H1 (cell line): Measurements from ENCODE around the gene ZBTB20. TPM values are rescaled to one million over a fixed set of nuclear protein-coding genes. Genes with fewer than 3 reads are reported as not detected.

Experiments
- CTCF ChIA-PET: fragments of 300-600 bp; sonication (Branson Sonifier 250); formaldehyde crosslinking; loops from one replicate; lab custom pipeline; 2021; ENCODE audit not compliant: partially characterized antibody; lab: Charles Lee
- POLR2A ChIA-PET: fragments of 300-600 bp; sonication (Branson Sonifier 250); formaldehyde crosslinking; loops from one replicate; lab custom pipeline; 2021; ENCODE audit warnings: inconsistent platforms; ENCODE audit not compliant: partially characterized antibody; lab: Charles Lee
- DNase-seq, 2 experiments: peaks; one replicate each; pipeline versions ENCODE4 v3.0.0 to v3.0.0-alpha.2; 2010 to 2022; ENCODE audit warnings: low spot score in 2 of 2, low read depth in 1 of 2, mixed read lengths in 1 of 2
- FAIRE-seq: peaks from 2 replicates; lab custom pipeline; 2011; peaks lifted over from hg19 to GRCh38; lab: Jason Lieb, UNC
- H2AFZ ChIP-seq: 2 replicates; pipeline ENCODE4 v1.8.1; 2012; ENCODE audit warnings: low read length, inconsistent platforms
- H2AK5ac ChIP-seq: 2 replicates; pipeline ENCODE4 v1.6.1; 2013; ENCODE audit warnings: low read depth, low read length
- H2BK120ac ChIP-seq: replicated peaks from 2 replicates; pipeline ENCODE3; 2013; ENCODE audit warnings: low read depth, low read length, inconsistent platforms
- H2BK12ac ChIP-seq: 2 replicates; pipeline ENCODE4 v1.6.1; 2013; ENCODE audit warnings: low read depth, low read length
- H2BK15ac ChIP-seq: 2 replicates; pipeline ENCODE4 v1.6.1; 2013; ENCODE audit warnings: low read length
- H2BK20ac ChIP-seq: 2 replicates; pipeline ENCODE4 v1.6.1; 2013; ENCODE audit warnings: low read length
- H2BK5ac ChIP-seq: 2 replicates; pipeline ENCODE4 v1.6.1; 2013; ENCODE audit warnings: low read depth, low read length
- H3K14ac ChIP-seq: 2 replicates; pipeline ENCODE4 v1.6.1; 2013; ENCODE audit warnings: inconsistent platforms; ENCODE audit not compliant: insufficient read length
- H3K18ac ChIP-seq: 2 replicates; pipeline ENCODE4 v1.6.1; 2013; ENCODE audit warnings: low read length; ENCODE audit errors: extremely low read depth
- H3K23ac ChIP-seq: 2 replicates; pipeline ENCODE4 v1.6.1; 2013; ENCODE audit warnings: inconsistent platforms; ENCODE audit not compliant: insufficient read length
- H3K23me2 ChIP-seq: 2 replicates; pipeline ENCODE4 v1.6.1; 2013; ENCODE audit warnings: low read depth, low read length
- H3K27ac ChIP-seq: 2 replicates; pipeline ENCODE4 v1.6.1; 2011; ENCODE audit warnings: low read depth, low read length, inconsistent platforms
- H3K27me3 ChIP-seq, 4 experiments: replicated peaks in 1 of 4; 1 replicate in 1 of 4; 2 replicates in 3 of 4; pipeline versions ENCODE4 v1.6.1 to v1.8.1; 2011 to 2013; ENCODE audit warnings: low read length in 3 of 4, mild to moderate bottlenecking in 3 of 4, inconsistent platforms in 2 of 4, mixed read lengths in 2 of 4, moderate library complexity in 1 of 4; ENCODE audit not compliant: control insufficient read depth in 3 of 4, insufficient read depth in 3 of 4; ENCODE audit errors: extremely low read depth in 1 of 4
- H3K36me3 ChIP-seq, 4 experiments: 2 replicates each; pipeline versions ENCODE4 v1.6.1 to v1.8.1; 2011 to 2013; ENCODE audit warnings: mild to moderate bottlenecking in 4 of 4, low read length in 3 of 4, moderate library complexity in 2 of 4, control low read depth in 1 of 4, inconsistent platforms in 1 of 4; ENCODE audit not compliant: insufficient read depth in 4 of 4, control insufficient read depth in 2 of 4
- H3K4ac ChIP-seq: replicated peaks from 2 replicates; pipeline ENCODE3; 2013; ENCODE audit warnings: low read length, low read depth, mixed read lengths, inconsistent platforms; ENCODE audit not compliant: insufficient read length
- H3K4me1 ChIP-seq, 4 experiments: replicated peaks in 1 of 4; 1 replicate in 1 of 4; 2 replicates in 3 of 4; pipeline versions ENCODE4 v1.6.1 to v1.8.1; 2011 to 2013; ENCODE audit warnings: low read length in 3 of 4, inconsistent platforms in 2 of 4, mixed read lengths in 1 of 4; ENCODE audit not compliant: insufficient read depth in 4 of 4, control insufficient read depth in 3 of 4
- H3K4me2 ChIP-seq, 2 experiments: 2 replicates each; pipeline versions ENCODE4 v1.6.1 to v1.8.1; 2011 to 2013; ENCODE audit warnings: low read depth in 2 of 2, low read length in 2 of 2, control low read depth in 1 of 2, inconsistent platforms in 1 of 2, mild to moderate bottlenecking in 1 of 2; ENCODE audit not compliant: insufficient read depth in 1 of 2
- H3K4me3 ChIP-seq, 4 experiments: fragments of 200-600, 300-600 bp in 1 of 4; sonication (generic), shearing (Covaris generic), sonication (Bioruptor Twin) in 1 of 4; 2 replicates each; pipeline versions ENCODE4 v1.5.1 to v1.8.1; 2011 to 2016; ENCODE audit warnings: low read length in 4 of 4, low read depth in 3 of 4, control low read depth in 2 of 4, inconsistent platforms in 2 of 4, mild to moderate bottlenecking in 2 of 4, mixed read lengths in 1 of 4, moderate library complexity in 1 of 4; ENCODE audit not compliant: insufficient read depth in 2 of 4; ENCODE audit errors: extremely low read depth in 1 of 4
- H3K56ac ChIP-seq: replicated peaks from 2 replicates; pipeline ENCODE3; 2013; ENCODE audit warnings: low read depth, mild to moderate bottlenecking, mixed read lengths, low read length, inconsistent platforms; ENCODE audit not compliant: insufficient read length
- H3K79me1 ChIP-seq: 2 replicates; pipeline ENCODE4 v1.6.1; 2013; ENCODE audit warnings: low read depth, low read length, control low read depth
- H3K79me2 ChIP-seq, 2 experiments: 2 replicates each; pipeline versions ENCODE4 v1.6.1 to v1.8.1; 2012 to 2013; ENCODE audit warnings: low read length in 2 of 2, mild to moderate bottlenecking in 2 of 2, inconsistent platforms in 1 of 2; ENCODE audit not compliant: insufficient read depth in 2 of 2, control insufficient read depth in 1 of 2
- H3K9ac ChIP-seq, 4 experiments: replicated peaks in 1 of 4; 1 replicate in 1 of 4; 2 replicates in 3 of 4; pipeline versions ENCODE4 v1.6.1 to v1.8.1; 2011 to 2013; ENCODE audit warnings: low read depth in 3 of 4, low read length in 3 of 4, control low read depth in 2 of 4, mild to moderate bottlenecking in 2 of 4, moderate library complexity in 2 of 4, inconsistent platforms in 1 of 4; ENCODE audit errors: extremely low read depth in 1 of 4
- H3K9me3 ChIP-seq, 2 experiments: 2 replicates each; pipeline versions ENCODE4 v1.6.1 to v1.8.1; 2012 to 2013; ENCODE audit warnings: mild to moderate bottlenecking in 2 of 2, moderate library complexity in 2 of 2, control low read depth in 1 of 2, inconsistent platforms in 1 of 2, low read depth in 1 of 2, low read length in 1 of 2, mixed read lengths in 1 of 2; ENCODE audit not compliant: insufficient read depth in 2 of 2
- H4K20me1 ChIP-seq, 2 experiments: replicated peaks in 1 of 2; 2 replicates each; pipeline versions ENCODE3 to v1.8.1; 2011 to 2013; ENCODE audit warnings: inconsistent platforms in 2 of 2, low read length in 2 of 2, mild to moderate bottlenecking in 1 of 2; ENCODE audit not compliant: insufficient read depth in 2 of 2, control insufficient read depth in 1 of 2
- H4K5ac ChIP-seq: 2 replicates; pipeline ENCODE4 v1.6.1; 2013; ENCODE audit warnings: low read length, low read depth, mixed read lengths, inconsistent platforms; ENCODE audit not compliant: insufficient read length
- H4K8ac ChIP-seq: 2 replicates; pipeline ENCODE4 v1.8.0; 2013; ENCODE audit warnings: mild to moderate bottlenecking, moderate library complexity, low read length, inconsistent platforms; ENCODE audit not compliant: insufficient read depth; ENCODE audit errors: extremely low read depth
- H4K91ac ChIP-seq: replicated peaks from 2 replicates; pipeline ENCODE3; 2013; ENCODE audit warnings: low read length, mixed read lengths, inconsistent platforms; ENCODE audit not compliant: insufficient read length
- CTCF ChIP-seq, 3 experiments: IDR thresholded peaks; 1 replicate in 2 of 3; 2 replicates in 1 of 3; pipeline versions ENCODE4 v1.5.1 to v1.6.1; 2011; ENCODE audit warnings: low read length in 3 of 3, mild to moderate bottlenecking in 3 of 3, inconsistent platforms in 2 of 3, low read depth in 1 of 3, moderate library complexity in 1 of 3; ENCODE audit not compliant: insufficient read depth in 1 of 3; ENCODE audit errors: control extremely low read depth in 1 of 3
- FOSL1 ChIP-seq: IDR thresholded peaks from 2 replicates; pipeline ENCODE4 v1.6.1; 2011; ENCODE audit warnings: mild to moderate bottlenecking, low read depth, low read length, moderate library complexity; ENCODE audit not compliant: insufficient read depth
- POLR2A ChIP-seq, 2 experiments: IDR thresholded peaks; 1 replicate in 1 of 2; 2 replicates in 1 of 2; pipeline ENCODE4 v1.6.1; 2011; ENCODE audit warnings: low read depth in 2 of 2, low read length in 2 of 2, mild to moderate bottlenecking in 2 of 2; ENCODE audit errors: control extremely low read depth in 1 of 2
- TAF1 ChIP-seq: IDR thresholded peaks from 2 replicates; pipeline ENCODE4 v1.6.1; 2011; ENCODE audit warnings: mild to moderate bottlenecking, low read depth, low read length
- WGBS, 2 experiments: shearing (Covaris generic) in 1 of 2; methylation state at CpG; one replicate each; pipeline versions ENCODE4 v1.1.6 to v1.1.7; 2013 to 2015; ENCODE audit warnings: low lambda C conversion rate in 2 of 2, mixed read lengths in 2 of 2, inconsistent platforms in 1 of 2, low coverage in 1 of 2, missing lambda C conversion rate in 1 of 2; ENCODE audit not compliant: insufficient replicate concordance in 2 of 2, insufficient coverage in 1 of 2, insufficient read length in 1 of 2; ENCODE audit errors: extremely low coverage in 1 of 2, missing lambda C conversion rate in 1 of 2; 5-methylcytosine and 5-hydroxymethylcytosine counted together
- polyA plus RNA-seq, 7 experiments: library from polyadenylated mRNA; depleted of rRNA in 3 of 7; stranded (reverse) in 5 of 7; unstranded in 2 of 7; fragments of >200 nt in 5 of 7; fragments of 200-250 nt in 2 of 7; gene quantifications; 1 replicate in 5 of 7; 2 replicates in 1 of 7; 4 replicates in 1 of 7; pipeline versions ENCODE4 v1.2.1 to v1.2.3, GENCODE V29; 2011 to 2013; ENCODE audit warnings: missing spikeins in 2 of 7, mixed read lengths in 2 of 7
- total RNA-seq: library from RNA; stranded (reverse); fragmentation: NEBNext Ultra II Directional; extraction: Animal tissue kit (Norgen Biotek cat#: 25700); gene quantifications from 2 replicates; pipeline ENCODE4 v1.2.1, GENCODE V29; 2021
- TF ChIP-seq, protein P1 (sequence below): IDR thresholded peaks from 2 replicates; pipeline ENCODE4 v1.6.1; 2011; ENCODE audit warnings: low read depth, mild to moderate bottlenecking, low read length; ENCODE audit not compliant: insufficient read depth

Gene ZBTB20
- total and polyA plus RNA-seq, 2 of the 8 experiments (the other 6 are each of a cell fraction or from before 2014, with no cell fraction given), result 0.35 to 1.3 TPM

DNA sequence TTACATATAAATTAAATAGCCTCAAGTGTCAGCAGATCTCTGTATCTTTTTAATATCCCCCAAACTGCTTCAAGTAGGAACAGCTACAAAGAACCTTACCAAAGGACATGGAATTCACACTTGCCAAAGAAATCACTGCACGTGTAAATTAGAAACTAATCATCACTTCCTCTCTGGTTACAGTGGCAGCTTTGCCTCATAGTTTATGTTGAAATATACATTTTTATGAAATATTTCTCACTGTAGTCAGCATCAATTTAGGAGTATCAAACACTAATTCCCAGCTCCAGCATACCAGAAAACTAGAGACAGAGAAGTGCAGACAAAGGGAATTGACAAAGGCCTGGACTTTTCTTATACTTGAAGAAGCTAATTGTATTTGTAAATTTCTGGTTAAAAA is 592.4 kb downstream of the ZBTB20 start:
- Histone ChIP-seq H3K18ac (no peak overlapping the region), H4K20me1 (no peaks in the 10 kb centered on the region), H2BK120ac (no peak overlapping the region), H3K14ac (no peak overlapping the region), H3K9ac (no peak overlapping the region), H3K4me1 (no peaks in the 10 kb centered on the region), H2BK5ac (no peak overlapping the region), H2AK5ac (no peak overlapping the region), H4K91ac (no peak overlapping the region), H3K4me2 (no peak overlapping the region), H3K4me3 (no peak overlapping the region), H3K56ac (no peak overlapping the region), H3K4ac (no peak overlapping the region), H4K5ac (no peak overlapping the region), H2BK12ac (no peak overlapping the region), H3K23ac (no peak overlapping the region), H3K23me2 (no peaks in the 10 kb centered on the region), H2BK15ac (no peak overlapping the region), H3K36me3 (no peaks in the 10 kb centered on the region), H3K27me3 (peaks cover 0 to 1% (median 0%) of the 10 kb centered on the region in 4 experiments; a peak in 1 of 7 replicates), H3K27ac (no peak overlapping the region), H4K8ac (no peak overlapping the region), H3K79me2 (no peaks in the 10 kb centered on the region), H2AFZ (no peak overlapping the region), H3K79me1 (no peaks in the 10 kb centered on the region), H2BK20ac (no peak overlapping the region), H3K9me3 (no peaks in the 10 kb centered on the region)
- DNase-seq (no peak), FAIRE-seq (no peak)
- whole genome bisulfite sequencing, 2 experiments, result 80% methylated on average over 1 of the region's 1 CpG; no CpG with 5 or more reads in 1 of the 2 experiments
- TF ChIP-seq FOSL1 (no peak), TAF1 (no peak), POLR2A (IDR thresholded peaks at IDR 0.05; ENCODE audit: control extremely low read depth in 1 of 2, low read depth in 2 of 2, low read length in 2 of 2) (no peak), CTCF (IDR thresholded peaks at IDR 0.05; ENCODE audit: control extremely low read depth in 1 of 3, insufficient read depth in 1 of 3, low read depth in 1 of 3, low read length in 3 of 3) (no peak)
- TF ChIP-seq, protein P1, sequence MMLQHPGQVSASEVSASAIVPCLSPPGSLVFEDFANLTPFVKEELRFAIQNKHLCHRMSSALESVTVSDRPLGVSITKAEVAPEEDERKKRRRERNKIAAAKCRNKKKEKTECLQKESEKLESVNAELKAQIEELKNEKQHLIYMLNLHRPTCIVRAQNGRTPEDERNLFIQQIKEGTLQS, result no peak
- POLR2A ChIA-PET, result no interaction called here
- CTCF ChIA-PET, result interaction anchor here (1.8 kb wide), 1 partner anchor 184 kb away, joined by 5 read pairs; no protein-coding TSS in a partner anchor
